HG03439 (cell line): ENCODE measurements around the gene FAM234B.
"Not testable (repeated sequence)": the region's sequence is repeated elsewhere in the genome, so short reads cannot be mapped to it uniquely, and the experiment has no call there.

Source experiments
- ATAC-seq: cut with Tn5 transposase; IDR thresholded peaks from one replicate; pipeline ENCODE4 v1.9.1; 2021; ENCODE audit warnings: mild to moderate bottlenecking, moderate library complexity; ENCODE audit not compliant: unreplicated experiment

Gene FAM234B

GRCh38 chr12:13053617-13054016, 9.4 kb downstream of the FAM234B start:
- not testable (repeated sequence) for ATAC-seq

GRCh38 chr12:13060581-13060980, 16.4 kb downstream of the FAM234B start:
- ATAC-seq, result no peak

- no peak for ATAC-seq
Measured at GRCh38 chr12:13061377-13061776, 17.2 kb downstream of the FAM234B start.

GRCh38 chr12:13062669-13063068, 18.5 kb downstream of the FAM234B start:
- ATAC-seq, result no peak

GRCh38 chr12:13066014-13066413, 21.8 kb downstream of the FAM234B start:
- no peak for ATAC-seq

- ATAC-seq, result no peak
Measured at GRCh38 chr12:13066459-13066858, 22.3 kb downstream of the FAM234B start.

- no peak for ATAC-seq
Measured at GRCh38 chr12:13067322-13067721, 23.1 kb downstream of the FAM234B start.

GRCh38 chr12:13069380-13069779, 25.2 kb downstream of the FAM234B start:
- no peak for ATAC-seq

GRCh38 chr12:13071305-13072280, 27.4 kb downstream of the FAM234B start:
- no peak for ATAC-seq

GRCh38 chr12:13073173-13073572, 29.0 kb downstream of the FAM234B start:
- ATAC-seq, result no peak

GRCh38 chr12:13074396-13075117, 30.4 kb downstream of the FAM234B start:
- no peak for ATAC-seq

GRCh38 chr12:13075118-13075480, 30.9 kb downstream of the FAM234B start:
- ATAC-seq, result no peak

GRCh38 chr12:13075786-13076570, 31.8 kb downstream of the FAM234B start:
- ATAC-seq, result no peak

GRCh38 chr12:13079440-13079906, 35.3 kb downstream of the FAM234B start:
- ATAC-seq, result no peak

- no peak for ATAC-seq
Measured at GRCh38 chr12:13080266-13080665, 36.1 kb downstream of the FAM234B start.

GRCh38 chr12:13082861-13083260, 38.7 kb downstream of the FAM234B start:
- no peak for ATAC-seq

- not testable (repeated sequence) for ATAC-seq
Measured at GRCh38 chr12:13083638-13084037, 39.5 kb downstream of the FAM234B start.

GRCh38 chr12:13084898-13085640, 40.9 kb downstream of the FAM234B start:
- no peak for ATAC-seq

- no peak for ATAC-seq
Measured at GRCh38 chr12:13085968-13086686, 41.9 kb downstream of the FAM234B start.

GRCh38 chr12:13087766-13088165, 43.6 kb downstream of the FAM234B start:
- no peak for ATAC-seq
